IMR-90 (cell line): ENCODE measurements around the gene RASAL1. TPM values are rescaled to one million over a fixed set of nuclear protein-coding genes. Genes with fewer than 3 reads are reported as not detected.

ENCODE experiments used
- ATAC-seq: fragments of 200-7000 bp; cut with Tn5 transposase; 2 replicates; pipeline ENCODE4 v1.9.1; 2020; ENCODE audit warnings: low read depth, mild to moderate bottlenecking, moderate library complexity
- BruUV-seq: library from RNA; stranded (reverse); fragments of 400-500 nt; replicated peaks from 2 replicates; lab custom pipeline; 2021; lab: Mats Ljungman, UMichigan
- CTCF ChIA-PET: fragments of 300-600 bp; formaldehyde crosslinking; extraction: SDS; loops from one replicate; lab custom pipeline; 2021; ENCODE audit warnings: antibody characterized with exemption; lab: Yijun Ruan, JAX
- POLR2A ChIA-PET: fragments of 300-600 bp; sonication (Branson Sonifier 250); formaldehyde crosslinking; loops from one replicate; lab custom pipeline; 2022; ENCODE audit warnings: antibody characterized with exemption; ENCODE audit not compliant: unreplicated experiment; lab: Charles Lee
- DNase-seq: peaks from one replicate; pipeline ENCODE4 v3.0.0; 2013
- H2AFZ ChIP-seq: replicated peaks from 2 replicates; pipeline ENCODE3; 2013; ENCODE audit warnings: low read length, mild to moderate bottlenecking; ENCODE audit not compliant: poor library complexity
- H2AK5ac ChIP-seq: 2 replicates; pipeline ENCODE4 v1.6.1; 2013; ENCODE audit warnings: low read depth, low read length, inconsistent platforms
- H2AK9ac ChIP-seq: replicated peaks from 2 replicates; pipeline ENCODE3; 2013; ENCODE audit warnings: mild to moderate bottlenecking, low read depth, low read length, moderate library complexity; ENCODE audit not compliant: poor library complexity
- H2BK120ac ChIP-seq: 2 replicates; pipeline ENCODE4 v1.6.1; 2013; ENCODE audit warnings: low read depth, low read length, inconsistent platforms
- H2BK15ac ChIP-seq: 3 replicates; pipeline ENCODE4 v1.6.1; 2013; ENCODE audit warnings: low read depth, low read length, inconsistent platforms
- H2BK20ac ChIP-seq: 2 replicates; pipeline ENCODE4 v1.6.1; 2013; ENCODE audit warnings: low read depth, mild to moderate bottlenecking, inconsistent platforms, low read length, moderate library complexity
- H2BK5ac ChIP-seq: 2 replicates; pipeline ENCODE4 v1.6.1; 2013; ENCODE audit warnings: mild to moderate bottlenecking, low read depth, low read length, inconsistent platforms; ENCODE audit not compliant: poor library complexity, severe bottlenecking
- H3K14ac ChIP-seq: replicated peaks from 2 replicates; pipeline ENCODE4 v1.6.1; 2013; ENCODE audit warnings: low read depth, low read length, inconsistent platforms
- H3K18ac ChIP-seq: 2 replicates; pipeline ENCODE4 v1.6.1; 2013; ENCODE audit warnings: low read depth, low read length, control low read depth
- H3K23ac ChIP-seq: 2 replicates; pipeline ENCODE4 v1.6.1; 2013; ENCODE audit warnings: low read depth, low read length, inconsistent platforms
- H3K27ac ChIP-seq: 2 replicates; pipeline ENCODE4 v1.5.1; 2013; ENCODE audit warnings: mild to moderate bottlenecking, control low read depth, low read length; ENCODE audit not compliant: insufficient read depth
- H3K27me3 ChIP-seq: 2 replicates; pipeline ENCODE4 v1.6.1; 2013; ENCODE audit warnings: low read length; ENCODE audit not compliant: control insufficient read depth, insufficient read depth
- H3K36me3 ChIP-seq: 2 replicates; pipeline ENCODE4 v1.6.1; 2013; ENCODE audit warnings: low read length, mixed read lengths; ENCODE audit not compliant: control insufficient read depth, insufficient read depth
- H3K4ac ChIP-seq: 2 replicates; pipeline ENCODE4 v1.6.1; 2013; ENCODE audit warnings: low read depth, low read length, inconsistent platforms
- H3K4me1 ChIP-seq: 2 replicates; pipeline ENCODE4 v1.6.1; 2013; ENCODE audit warnings: low read length, mixed read lengths; ENCODE audit not compliant: control insufficient read depth, insufficient read depth
- H3K4me2 ChIP-seq: 2 replicates; pipeline ENCODE4 v1.6.1; 2013; ENCODE audit warnings: low read depth, mild to moderate bottlenecking, control low read depth, low read length, moderate library complexity
- H3K4me3 ChIP-seq: 2 replicates; pipeline ENCODE4 v1.5.1; 2013; ENCODE audit warnings: low read depth, mild to moderate bottlenecking, control low read depth, low read length, moderate library complexity; ENCODE audit not compliant: insufficient read depth
- H3K56ac ChIP-seq: 2 replicates; pipeline ENCODE4 v1.6.1; 2013; ENCODE audit warnings: low read length, inconsistent platforms; ENCODE audit not compliant: insufficient read depth; ENCODE audit errors: extremely low read depth
- H3K79me1 ChIP-seq, 2 experiments: 2 replicates each; pipeline ENCODE4 v1.6.1; 2013; ENCODE audit warnings: low read length in 2 of 2, inconsistent platforms in 1 of 2, low read depth in 1 of 2
- H3K9ac ChIP-seq: 2 replicates; pipeline ENCODE4 v1.6.1; 2013; ENCODE audit warnings: low read depth, low read length, control low read depth
- H3K9me1 ChIP-seq: 2 replicates; pipeline ENCODE4 v1.6.1; 2013; ENCODE audit warnings: low read length, inconsistent platforms; ENCODE audit not compliant: insufficient read depth
- H3K9me3 ChIP-seq: 2 replicates; pipeline ENCODE4 v1.6.1; 2013; ENCODE audit warnings: low read length; ENCODE audit not compliant: control insufficient read depth, insufficient read depth
- H4K20me1 ChIP-seq: 2 replicates; pipeline ENCODE4 v1.6.1; 2013; ENCODE audit warnings: low read length, inconsistent platforms; ENCODE audit not compliant: insufficient read depth
- H4K5ac ChIP-seq: 2 replicates; pipeline ENCODE4 v1.6.1; 2013; ENCODE audit warnings: mild to moderate bottlenecking, low read depth, low read length, control low read depth
- H4K8ac ChIP-seq, 2 experiments: 2 replicates each; pipeline ENCODE4 v1.6.1; 2013; ENCODE audit warnings: low read depth in 2 of 2, low read length in 2 of 2, control low read depth in 1 of 2, inconsistent platforms in 1 of 2
- H4K91ac ChIP-seq: 2 replicates; pipeline ENCODE4 v1.6.1; 2013; ENCODE audit warnings: low read depth, low read length, inconsistent platforms; ENCODE audit not compliant: insufficient read depth
- CTCF ChIP-seq: conservative IDR thresholded peaks from 2 replicates; pipeline ENCODE4 v1.5.1; 2012; ENCODE audit warnings: mild to moderate bottlenecking, low read depth, low read length, improper control_type of control experiment
- MAFK ChIP-seq: IDR thresholded peaks from 2 replicates; pipeline ENCODE4 v1.6.1; 2012; ENCODE audit warnings: low read depth, low read length, improper control_type of control experiment
- NFE2L2 ChIP-seq: fragments of 150-350 bp; IDR thresholded peaks from 2 replicates; pipeline ENCODE4 v1.6.1; 2016; ENCODE audit warnings: low read depth, mild to moderate bottlenecking, low read length
- SMC3 ChIP-seq: fragments of 150-350 bp; IDR thresholded peaks from 2 replicates; pipeline ENCODE4 v1.6.1; 2016; ENCODE audit warnings: low read depth, mild to moderate bottlenecking, antibody characterized with exemption, low read length, moderate library complexity
- USF2 ChIP-seq: fragments of 150-350 bp; IDR thresholded peaks from 2 replicates; pipeline ENCODE4 v1.6.1; 2017; ENCODE audit warnings: mild to moderate bottlenecking, antibody characterized with exemption, low read length, low read depth
- WGBS, 2 experiments: methylation state at CpG; one replicate each; pipeline versions ENCODE4 v1.1.5 to v1.1.7; 2013; ENCODE audit warnings: missing lambda C conversion rate in 2 of 2; ENCODE audit not compliant: insufficient read length in 1 of 2; ENCODE audit errors: extremely low coverage in 2 of 2; 5-methylcytosine and 5-hydroxymethylcytosine counted together
- dilution Hi-C: fragments of 300-500 bp; cut with HindIII; formaldehyde crosslinking; loops from one replicate; pipeline ENCODE4 v1.14.3; 2018; ENCODE audit warnings: low sequenced_read_pairs; ENCODE audit not compliant: unreplicated experiment
- in situ Hi-C: fragments of 300-500 bp; cut with MboI; formaldehyde crosslinking; loops from 3 replicates; pipeline ENCODE4 v1.14.3; 2019; ENCODE audit warnings: low sequenced_read_pairs, inconsistent platforms, mixed read lengths
- intact Hi-C: fragments of 100-400 bp; cut with micrococcal nuclease; formaldehyde crosslinking; loops from 2 replicates; pipeline ENCODE4 v1.10.0; 2022
- polyA plus RNA-seq, 3 experiments: library from polyadenylated mRNA; depleted of rRNA; stranded (reverse); fragments of >200 nt; gene quantifications; 2 replicates each; pipeline ENCODE4 v1.2.3, GENCODE V29; 2012; ENCODE audit warnings: low replicate concordance in 1 of 3
- total RNA-seq: library from RNA; depleted of rRNA; stranded (reverse); fragments of >200 nt; gene quantifications from 2 replicates; pipeline ENCODE4 v1.2.3, GENCODE V29; 2012

RASAL1 gene
- total and polyA plus RNA-seq, 2 of the 4 experiments (the other 2 are of a cell fraction), result not detected

- WGBS, 2 experiments, result 98% methylated on average over 19 of the region's 26 CpGs; no CpG with 5 or more reads in 1 of the 2 experiments
- Histone ChIP-seq H4K91ac (no peak overlapping the region), H3K18ac (no peak overlapping the region), H2AFZ (no peak overlapping the region), H4K20me1 (peaks cover 3% of the 10 kb centered on the region; the same call in 1 of the 2 replicates), H3K23ac (no peak overlapping the region), H2BK5ac (no peak overlapping the region), H3K27ac (no peak overlapping the region), H2BK15ac (no peak overlapping the region), H3K56ac (no peak overlapping the region), H3K9me1 (peaks cover 4% of the 10 kb centered on the region; the same call in 1 of the 2 replicates), H2BK120ac (no peak overlapping the region), H3K4me1 (peaks cover 8% of the 10 kb centered on the region; the same call in 1 of the 2 replicates), H2AK9ac (no peak overlapping the region), H3K79me1 (no peaks in the 10 kb centered on the region), H3K4me2 (no peak overlapping the region), H2BK20ac (no peak overlapping the region), H3K14ac (no peak overlapping the region), H3K27me3 (peaks cover 18% of the 10 kb centered on the region), H2AK5ac (no peak overlapping the region), H3K4ac (no peak overlapping the region), H4K5ac (no peak overlapping the region), H3K9me3 (no peaks in the 10 kb centered on the region), H3K36me3 (peaks cover 35% of the 10 kb centered on the region), H3K9ac (no peak overlapping the region), H4K8ac (no peak overlapping the region), H3K4me3 (no peak overlapping the region)
- no TSS peak for BruUV-seq
- TF ChIP-seq USF2 (no peak), CTCF (no peak), SMC3 (no peak), NFE2L2 (no peak), MAFK (no peak)
- ATAC-seq, result no peak
- in situ Hi-C loops, result no loop called here
- CTCF ChIA-PET, result no interaction called here
- intact Hi-C loops, result no loop called here
- DNase-seq, result no peak
- dilution Hi-C loops, result no loop called here
- POLR2A ChIA-PET, result interaction anchor here (0.6 kb wide), 1 partner anchor 168 kb away, joined by 4 read pairs; no protein-coding TSS in a partner anchor
These were observed 23.1 kb upstream of the RASAL1 start for GRCh38 chr12:113158439-113159203.
